SK-N-SH (cell line): ENCODE measurements around the gene ETFA. TPM values are rescaled to one million over a fixed set of nuclear protein-coding genes. Genes with fewer than 3 reads are reported as not detected.

Experiments
- CTCF ChIA-PET: fragments of 300-600, 350-600 bp; formaldehyde crosslinking; extraction: SDS; loops from one replicate; lab custom pipeline; 2021; lab: Yijun Ruan, JAX
- POLR2A ChIA-PET: fragments of 350-600 bp; sonication (Branson Sonifier 250); formaldehyde crosslinking; extraction: SDS; loops from one replicate; lab custom pipeline; 2020; ENCODE audit warnings: antibody characterized with exemption, inconsistent platforms; lab: Yijun Ruan, JAX
- DNase-seq: peaks from one replicate; pipeline ENCODE4 v3.0.0; 2012
- H2AFZ ChIP-seq: fragments of 200-600 bp; sonication (generic); 2 replicates; pipeline ENCODE4 v1.8.1; 2016; ENCODE audit warnings: antibody characterized with exemption, mild to moderate bottlenecking, low read depth
- H3F3A ChIP-seq: fragments of 200-600 bp; sonication (generic); replicated peaks from 2 replicates; pipeline ENCODE3; 2016; ENCODE audit warnings: antibody characterized with exemption, mild to moderate bottlenecking; ENCODE audit not compliant: insufficient read depth
- H3K27ac ChIP-seq, 2 experiments: fragments of 200-500 bp in 1 of 2; fragments of 200-600 bp in 1 of 2; sonication (Bioruptor generic) in 1 of 2; sonication (generic), shearing (Covaris generic) in 1 of 2; 2 replicates each; pipeline versions ENCODE4 v1.5.1 to v1.6.1; 2014 to 2016; ENCODE audit warnings: low read depth in 2 of 2, inconsistent platforms in 1 of 2, low read length in 1 of 2, mild to moderate bottlenecking in 1 of 2, mixed read lengths in 1 of 2
- H3K27me3 ChIP-seq: fragments of 200-600 bp; sonication (generic), shearing (Covaris generic); 2 replicates; pipeline ENCODE4 v1.6.1; 2016; ENCODE audit warnings: mixed run types; ENCODE audit not compliant: insufficient read depth
- H3K36me3 ChIP-seq, 2 experiments: fragments of 200-500 bp in 1 of 2; fragments of 200-600 bp in 1 of 2; sonication (Bioruptor generic) in 1 of 2; sonication (generic) in 1 of 2; replicated peaks in 1 of 2; 2 replicates each; pipeline versions ENCODE3 to v1.5.1; 2014 to 2016; ENCODE audit warnings: low read length in 1 of 2, mild to moderate bottlenecking in 1 of 2; ENCODE audit not compliant: insufficient read depth in 2 of 2, control insufficient read depth in 1 of 2
- H3K4me1 ChIP-seq, 2 experiments: fragments of 200-500 bp in 1 of 2; fragments of 200-600 bp in 1 of 2; sonication (Bioruptor generic) in 1 of 2; sonication (generic), shearing (Covaris generic) in 1 of 2; 2 replicates each; pipeline versions ENCODE4 v1.5.1 to v1.6.1; 2014 to 2016; ENCODE audit warnings: low read depth in 1 of 2, low read length in 1 of 2, mixed run types in 1 of 2; ENCODE audit not compliant: insufficient read depth in 2 of 2, control insufficient read depth in 1 of 2
- H3K4me2 ChIP-seq: fragments of 200-600 bp; sonication (generic), shearing (Covaris generic); 2 replicates; pipeline ENCODE4 v1.6.1; 2017; ENCODE audit warnings: mixed run types
- H3K4me3 ChIP-seq, 2 experiments: fragments of 200-500 bp in 1 of 2; fragments of 200-600 bp in 1 of 2; sonication (Bioruptor generic) in 1 of 2; sonication (generic), shearing (Covaris generic) in 1 of 2; 2 replicates each; pipeline versions ENCODE4 v1.5.1 to v1.8.1; 2014 to 2016; ENCODE audit warnings: low read depth in 2 of 2, inconsistent platforms in 1 of 2, low read length in 1 of 2, mild to moderate bottlenecking in 1 of 2, mixed read lengths in 1 of 2, moderate library complexity in 1 of 2
- H3K79me2 ChIP-seq: fragments of 200-600 bp; sonication (generic); 2 replicates; pipeline ENCODE4 v1.8.1; 2017; ENCODE audit warnings: mild to moderate bottlenecking; ENCODE audit not compliant: insufficient read depth
- H3K9ac ChIP-seq: fragments of 200-600 bp; sonication (generic); 2 replicates; pipeline ENCODE4 v1.6.1; 2017; ENCODE audit warnings: mixed run types
- H3K9me2 ChIP-seq: fragments of 200-600 bp; sonication (generic); 2 replicates; pipeline ENCODE4 v1.6.1; 2017; ENCODE audit warnings: mixed run types
- H3K9me3 ChIP-seq: fragments of 200-600 bp; sonication (generic); 2 replicates; pipeline ENCODE4 v1.6.1; 2017; ENCODE audit warnings: mixed run types, mild to moderate bottlenecking, moderate library complexity
- H4K20me1 ChIP-seq: fragments of 200-600 bp; sonication (generic); 2 replicates; pipeline ENCODE4 v1.6.1; 2017; ENCODE audit warnings: mild to moderate bottlenecking, mixed run types; ENCODE audit not compliant: insufficient read depth
- FOXJ3 ChIP-seq: sonication (generic); formaldehyde crosslinking; IDR thresholded peaks from 2 replicates; pipeline ENCODE4 v1.5.1; 2020; ENCODE audit warnings: mild to moderate bottlenecking, missing genetic modification reagents
- GABPA ChIP-seq: IDR thresholded peaks from 2 replicates; pipeline ENCODE4 v1.4.0; 2012; ENCODE audit warnings: low read depth, mild to moderate bottlenecking
- JUND ChIP-seq: IDR thresholded peaks from 2 replicates; pipeline ENCODE4 v1.4.0; 2012
- MEF2A ChIP-seq: IDR thresholded peaks from 2 replicates; pipeline ENCODE4 v1.4.0; 2012; ENCODE audit warnings: low read depth, borderline replicate concordance
- MXI1 ChIP-seq: IDR thresholded peaks from 2 replicates; pipeline ENCODE4 v1.6.1; 2012; ENCODE audit warnings: mild to moderate bottlenecking, low read depth, low read length, improper control_type of control experiment
- NRF1 ChIP-seq: IDR thresholded peaks from 2 replicates; pipeline ENCODE4 v1.6.1; 2012; ENCODE audit warnings: low read depth, mild to moderate bottlenecking, low read length
- RXRA ChIP-seq: IDR thresholded peaks from 2 replicates; pipeline ENCODE4 v1.4.0; 2012; ENCODE audit warnings: low read depth, mild to moderate bottlenecking, borderline replicate concordance
- TAF1 ChIP-seq: IDR thresholded peaks from 2 replicates; pipeline ENCODE4 v1.6.1; 2012; ENCODE audit warnings: low read depth, mild to moderate bottlenecking, low read length, moderate library complexity, borderline replicate concordance
- TEAD4 ChIP-seq: IDR thresholded peaks from 2 replicates; pipeline ENCODE4 v1.4.0; 2012; ENCODE audit warnings: mild to moderate bottlenecking, borderline replicate concordance; ENCODE audit not compliant: insufficient read depth
- ZBTB33 ChIP-seq: IDR thresholded peaks from 2 replicates; pipeline ENCODE4 v1.4.0; 2012; ENCODE audit warnings: low read depth, borderline replicate concordance
- WGBS: methylation state at CpG from one replicate; pipeline ENCODE4 v1.1.6; 2017; ENCODE audit warnings: low lambda C conversion rate; 5-methylcytosine and 5-hydroxymethylcytosine counted together
- polyA plus RNA-seq, 3 experiments: library from polyadenylated mRNA; depleted of rRNA; stranded (reverse); fragments of >200 nt; gene quantifications; 2 replicates each; pipeline ENCODE4 v1.2.3, GENCODE V29; 2012
- TF ChIP-seq, protein P1 (sequence below): fragments of 200-600 bp; sonication (generic); IDR thresholded peaks from 2 replicates; pipeline ENCODE4 v1.6.1; 2017; ENCODE audit warnings: antibody characterized with exemption, mild to moderate bottlenecking, moderate library complexity

The ETFA gene
- polyA plus RNA-seq, 1 of the 3 experiments (the other 2 are of a cell fraction): 122 TPM

- TF ChIP-seq, protein P1, sequence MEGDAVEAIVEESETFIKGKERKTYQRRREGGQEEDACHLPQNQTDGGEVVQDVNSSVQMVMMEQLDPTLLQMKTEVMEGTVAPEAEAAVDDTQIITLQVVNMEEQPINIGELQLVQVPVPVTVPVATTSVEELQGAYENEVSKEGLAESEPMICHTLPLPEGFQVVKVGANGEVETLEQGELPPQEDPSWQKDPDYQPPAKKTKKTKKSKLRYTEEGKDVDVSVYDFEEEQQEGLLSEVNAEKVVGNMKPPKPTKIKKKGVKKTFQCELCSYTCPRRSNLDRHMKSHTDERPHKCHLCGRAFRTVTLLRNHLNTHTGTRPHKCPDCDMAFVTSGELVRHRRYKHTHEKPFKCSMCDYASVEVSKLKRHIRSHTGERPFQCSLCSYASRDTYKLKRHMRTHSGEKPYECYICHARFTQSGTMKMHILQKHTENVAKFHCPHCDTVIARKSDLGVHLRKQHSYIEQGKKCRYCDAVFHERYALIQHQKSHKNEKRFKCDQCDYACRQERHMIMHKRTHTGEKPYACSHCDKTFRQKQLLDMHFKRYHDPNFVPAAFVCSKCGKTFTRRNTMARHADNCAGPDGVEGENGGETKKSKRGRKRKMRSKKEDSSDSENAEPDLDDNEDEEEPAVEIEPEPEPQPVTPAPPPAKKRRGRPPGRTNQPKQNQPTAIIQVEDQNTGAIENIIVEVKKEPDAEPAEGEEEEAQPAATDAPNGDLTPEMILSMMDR: no peak
- TF ChIP-seq MXI1: no peak
Measured at GRCh38 chr15:76208786-76209424, 102.4 kb downstream of the ETFA start (continued).

GRCh38 chr15:76208084-76208785, 103.0 kb downstream of the ETFA start:
- peak; percentile 19 for DNase-seq
- peaks cover 6 to 22% of the 10 kb centered on the region in 2 experiments for H3K36me3 ChIP-seq
- H3K9me3 ChIP-seq: no peaks in the 10 kb centered on the region
- H3K4me2 ChIP-seq: no peak overlapping the region
- 100% methylated on average over 7 of the region's 8 CpGs for WGBS
- no peaks in the 10 kb centered on the region for H3F3A ChIP-seq
- no peak overlapping the region for H3K27ac ChIP-seq
- no peaks in the 10 kb centered on the region for H3K27me3 ChIP-seq
- no peaks in the 10 kb centered on the region for H3K9me2 ChIP-seq
- peaks cover 0 to 8% of the 10 kb centered on the region in 2 experiments; a peak in 1 of 4 replicates for H3K4me1 ChIP-seq
- TF ChIP-seq RXRA (no peak), MEF2A (no peak), ZBTB33 (no peak), TAF1 (no peak), TEAD4 (no peak), GABPA (no peak), NRF1 (no peak), JUND (no peak), FOXJ3 (CRISPR knock-in tag) (no peak)
- TF ChIP-seq, all 33 proteins: peak for 0
- ChIA-PET CTCF (interaction anchor here (3.1 kb wide), 1 partner anchor 17 kb away, joined by 12 read pairs; no protein-coding TSS in a partner anchor), POLR2A (no interaction called here)
- no peak overlapping the region for H3K9ac ChIP-seq
- no peaks in the 10 kb centered on the region for H3K79me2 ChIP-seq
- no peaks in the 10 kb centered on the region for H4K20me1 ChIP-seq
- H3K4me3 ChIP-seq: no peak overlapping the region
- H2AFZ ChIP-seq: no peak overlapping the region
